CD4-positive, alpha-beta memory T cell (primary cell): ENCODE measurements around the gene GRIK2. TPM values are rescaled to one million over a fixed set of nuclear protein-coding genes. Genes with fewer than 3 reads are reported as not detected.

ENCODE experiments used
- CTCF ChIA-PET: fragments of 350-600 bp; sonication (Branson Sonifier 250); formaldehyde crosslinking; loops from one replicate; lab custom pipeline; 2021; ENCODE audit warnings: inconsistent platforms; ENCODE audit not compliant: partially characterized antibody; lab: Charles Lee
- POLR2A ChIA-PET: fragments of 350-600 bp; sonication (Branson Sonifier 250); formaldehyde crosslinking; loops from one replicate; lab custom pipeline; 2021; ENCODE audit not compliant: partially characterized antibody; lab: Charles Lee
- DNase-seq, 5 donors: peaks; one replicate each; pipeline versions ENCODE4 v3.0.0 to v3.0.0-alpha.2; 2020 to 2022; ENCODE audit warnings: mixed read lengths in 1 of 5
- H3K27ac ChIP-seq: one replicate; pipeline ENCODE4 v1.7.0; 2013; ENCODE audit warnings: low read depth, low read length
- H3K27me3 ChIP-seq: 2 replicates; pipeline ENCODE4 v1.7.0; 2013; ENCODE audit warnings: mild to moderate bottlenecking, low read length, moderate library complexity; ENCODE audit not compliant: insufficient read depth
- H3K36me3 ChIP-seq: 2 replicates; pipeline ENCODE4 v1.7.0; 2013; ENCODE audit warnings: mild to moderate bottlenecking, low read length, moderate library complexity; ENCODE audit not compliant: insufficient read depth
- H3K4me1 ChIP-seq: 2 replicates; pipeline ENCODE4 v1.7.0; 2013; ENCODE audit warnings: mild to moderate bottlenecking, low read length, moderate library complexity; ENCODE audit not compliant: insufficient read depth
- H3K4me3 ChIP-seq, 2 donors: one replicate each; pipeline ENCODE4 v1.7.0; 2013; ENCODE audit warnings: low read length in 2 of 2, mild to moderate bottlenecking in 1 of 2
- H3K9me3 ChIP-seq, 2 donors: one replicate each; pipeline ENCODE4 v1.7.0; 2013; ENCODE audit warnings: low read length in 2 of 2, control low read depth in 1 of 2; ENCODE audit not compliant: control insufficient read depth in 1 of 2
- H3K27ac Mint-ChIP-seq, 7 donors: one replicate each; pipeline ENCODE4 v1.8.0; 2020 to 2021; ENCODE audit warnings: mixed read lengths in 7 of 7, mild to moderate bottlenecking in 6 of 7, inconsistent platforms in 3 of 7, moderate library complexity in 3 of 7
- H3K27me3 Mint-ChIP-seq, 2 donors: one replicate each; pipeline ENCODE4 v1.8.0; 2020 to 2021; ENCODE audit warnings: mixed read lengths in 2 of 2
- H3K36me3 Mint-ChIP-seq, 2 donors: one replicate each; pipeline ENCODE4 v1.8.0; 2020 to 2021; ENCODE audit warnings: mixed read lengths in 2 of 2, inconsistent platforms in 1 of 2, mild to moderate bottlenecking in 1 of 2
- H3K4me1 Mint-ChIP-seq, 4 donors: one replicate each; pipeline ENCODE4 v1.8.0; 2020 to 2021; ENCODE audit warnings: mixed read lengths in 4 of 4, mild to moderate bottlenecking in 1 of 4
- H3K4me3 Mint-ChIP-seq, 8 donors: one replicate each; pipeline ENCODE4 v1.8.0; 2020 to 2021; ENCODE audit warnings: mixed read lengths in 8 of 8, mild to moderate bottlenecking in 7 of 8, moderate library complexity in 6 of 8, inconsistent platforms in 3 of 8
- H3K9me3 Mint-ChIP-seq, 8 donors: one replicate each; pipeline ENCODE4 v1.8.0; 2020 to 2021; ENCODE audit warnings: mixed read lengths in 8 of 8, mild to moderate bottlenecking in 5 of 8, inconsistent platforms in 3 of 8, moderate library complexity in 1 of 8
- intact Hi-C: fragments of 100-400 bp; cut with micrococcal nuclease; formaldehyde crosslinking; loops from one replicate; pipeline ENCODE4 v1.15.1; 2023
- polyA plus RNA-seq, 2 donors: library from polyadenylated mRNA; unstranded; fragments of 300-500 nt; fragmentation: Illumina TruSeq; gene quantifications; one replicate each; pipeline ENCODE4 v1.2.3, GENCODE V29; 2021
- total RNA-seq, 2 experiments: library from RNA; stranded (reverse); gene quantifications; one replicate each; pipeline ENCODE4 v1.2.3, GENCODE V29; 2021

The GRIK2 gene
- total and polyA plus RNA-seq, 4 experiments from 2014 or later = not detected

DNA sequence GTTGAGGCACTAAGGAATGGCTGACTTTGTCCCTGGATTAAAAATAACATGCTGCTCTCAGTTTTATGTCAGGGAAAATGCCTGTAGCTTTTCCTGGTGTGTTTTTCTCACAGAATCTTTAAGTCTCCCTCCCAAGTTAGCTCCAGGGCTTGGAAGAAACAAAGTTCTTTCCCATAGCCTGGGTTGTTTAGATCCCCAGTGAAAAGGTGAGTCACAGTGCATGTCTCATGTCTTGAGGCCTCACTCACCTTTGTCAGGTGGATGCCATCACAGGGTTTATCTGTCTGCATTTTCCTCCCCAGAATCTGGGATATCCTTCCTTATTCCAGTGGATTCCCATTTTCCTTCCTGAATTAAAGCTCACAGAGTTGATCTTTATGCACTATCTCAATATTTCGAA is 722.4 kb downstream of the GRIK2 start:
- no peaks in the 10 kb centered on the region for H3K27me3 Mint-ChIP-seq
- no peaks in the 10 kb centered on the region for H3K4me1 Mint-ChIP-seq
- H3K36me3 ChIP-seq = no peaks in the 10 kb centered on the region
- no peak overlapping the region for H3K4me3 Mint-ChIP-seq
- ChIA-PET CTCF (no interaction called here), POLR2A (no interaction called here)
- intact Hi-C loops = no loop called here
- H3K9me3 Mint-ChIP-seq = peaks cover 0 to 10% (median 6%) of the 10 kb centered on the region in 8 donors
- DNase-seq = no peak
- H3K9me3 ChIP-seq = no peaks in the 10 kb centered on the region
- H3K4me3 ChIP-seq = no peak overlapping the region
- no peak overlapping the region for H3K27ac ChIP-seq
- no peak overlapping the region for H3K27ac Mint-ChIP-seq
- no peaks in the 10 kb centered on the region for H3K4me1 ChIP-seq
- no peaks in the 10 kb centered on the region for H3K27me3 ChIP-seq
- no peaks in the 10 kb centered on the region for H3K36me3 Mint-ChIP-seq

DNA sequence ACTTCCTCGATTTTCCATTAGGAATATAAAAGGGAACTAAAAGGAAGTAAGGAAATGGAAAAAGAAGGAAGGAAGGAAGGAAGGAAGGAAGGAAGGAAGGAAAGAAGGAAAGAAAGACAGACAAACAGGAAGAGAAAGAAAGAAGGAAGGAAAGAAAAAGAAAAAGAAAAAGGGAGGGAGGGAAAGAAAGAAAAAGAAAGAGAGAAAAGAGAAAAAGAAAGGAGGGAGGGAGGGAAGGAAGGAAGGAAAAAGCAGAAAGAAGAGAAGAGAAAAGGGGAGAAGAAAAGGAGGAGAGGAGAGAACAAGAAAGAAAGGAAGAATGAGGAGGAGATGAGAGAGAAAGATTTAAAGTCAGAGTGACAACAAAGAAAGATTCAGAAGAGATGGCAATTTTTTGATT is 724.5 kb downstream of the GRIK2 start:
- Histone ChIP-seq H3K9me3 (no peaks in the 10 kb centered on the region), H3K4me3 (no peak overlapping the region), H3K36me3 (no peaks in the 10 kb centered on the region), H3K4me1 (no peaks in the 10 kb centered on the region), H3K27me3 (no peaks in the 10 kb centered on the region), H3K27ac (no peak overlapping the region)
- peaks cover 0 to 12% (median 6%) of the 10 kb centered on the region in 8 donors for H3K9me3 Mint-ChIP-seq
- H3K27ac Mint-ChIP-seq = no peak overlapping the region
- ChIA-PET CTCF (no interaction called here), POLR2A (no interaction called here)
- no peaks in the 10 kb centered on the region for H3K4me1 Mint-ChIP-seq
- H3K4me3 Mint-ChIP-seq = no peak overlapping the region
- no peaks in the 10 kb centered on the region for H3K27me3 Mint-ChIP-seq
- DNase-seq = no peak
- no peaks in the 10 kb centered on the region for H3K36me3 Mint-ChIP-seq
- intact Hi-C loops = no loop called here
